GM12873 (cell line): ENCODE results near the gene UBA52.

Experiments
- CTCF ChIP-seq: IDR thresholded peaks from 2 replicates; pipeline ENCODE4 v1.5.1; 2012; ENCODE audit warnings: low read depth, mild to moderate bottlenecking, moderate library complexity, low read length, control low read depth; ENCODE audit not compliant: insufficient read depth; ENCODE audit errors: missing control alignments

Gene UBA52

DNA sequence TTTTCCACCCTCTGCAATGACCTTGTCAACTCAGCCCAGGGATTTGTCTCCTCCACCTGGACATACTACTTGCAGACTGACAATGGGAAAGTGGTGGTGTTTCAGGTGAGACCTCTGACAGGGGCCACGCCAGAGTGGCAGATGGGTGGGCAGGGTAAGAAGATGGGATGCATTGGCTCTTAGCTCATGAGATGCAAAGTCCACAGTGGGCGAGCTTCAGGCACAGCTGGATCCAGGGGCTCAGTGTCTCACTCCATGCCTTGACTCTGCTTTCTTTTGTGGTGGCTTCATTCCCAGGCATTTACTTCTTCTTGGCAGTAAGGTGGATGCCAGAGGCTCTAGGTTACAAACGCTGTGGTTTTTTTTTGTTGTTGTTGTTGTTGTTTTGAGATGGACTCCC, 44.4 kb downstream of the UBA52 start:
- no peak for TF ChIP-seq CTCF

DNA sequence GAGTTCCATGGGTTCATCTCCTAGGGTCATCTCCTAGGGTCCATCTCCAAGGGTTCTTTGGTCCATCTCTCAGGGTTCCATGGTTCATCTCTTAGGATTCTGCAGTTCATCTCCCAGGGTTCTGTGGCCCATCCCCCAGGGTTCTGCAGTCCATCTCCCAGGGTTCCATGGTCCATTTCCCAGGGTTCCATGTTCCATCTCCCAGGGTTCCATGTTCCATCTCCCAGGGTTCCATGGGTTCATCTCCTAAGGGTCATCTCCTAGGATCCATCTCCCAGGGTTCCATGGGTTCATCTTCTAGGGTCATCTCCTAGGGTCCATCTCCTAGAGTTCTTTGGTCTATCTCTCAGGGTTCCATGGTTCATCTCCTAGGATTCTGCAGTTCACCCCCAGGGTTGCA, 45.9 kb downstream of the UBA52 start:
- TF ChIP-seq CTCF: no peak

GRCh38 chr19:18618236-18618635, 46.6 kb downstream of the UBA52 start:
- no peak for TF ChIP-seq CTCF

DNA sequence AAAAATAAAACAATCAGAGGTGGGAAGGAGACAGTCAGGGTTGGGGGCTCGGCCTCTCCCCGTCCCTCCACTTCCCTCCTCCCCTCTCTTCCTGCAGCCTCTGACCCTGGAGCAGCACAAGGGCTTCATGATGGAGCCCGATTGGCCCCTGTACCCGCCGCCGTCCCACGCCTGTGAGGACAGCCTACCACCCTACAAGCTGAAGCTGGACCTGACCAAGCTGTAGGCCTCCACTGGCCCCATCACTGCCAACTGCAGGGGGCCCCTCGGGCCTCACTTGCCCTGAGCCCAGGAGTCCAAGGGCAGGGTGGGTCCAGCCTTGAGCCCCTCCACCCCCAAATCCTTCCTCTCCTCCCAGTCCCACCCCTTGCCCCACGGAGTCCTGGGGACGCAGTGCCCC, 48.7 kb downstream of the UBA52 start:
- TF ChIP-seq CTCF: no peak

- no peak for TF ChIP-seq CTCF
Measured at GRCh38 chr19:18620902-18621301, 49.2 kb downstream of the UBA52 start.

DNA sequence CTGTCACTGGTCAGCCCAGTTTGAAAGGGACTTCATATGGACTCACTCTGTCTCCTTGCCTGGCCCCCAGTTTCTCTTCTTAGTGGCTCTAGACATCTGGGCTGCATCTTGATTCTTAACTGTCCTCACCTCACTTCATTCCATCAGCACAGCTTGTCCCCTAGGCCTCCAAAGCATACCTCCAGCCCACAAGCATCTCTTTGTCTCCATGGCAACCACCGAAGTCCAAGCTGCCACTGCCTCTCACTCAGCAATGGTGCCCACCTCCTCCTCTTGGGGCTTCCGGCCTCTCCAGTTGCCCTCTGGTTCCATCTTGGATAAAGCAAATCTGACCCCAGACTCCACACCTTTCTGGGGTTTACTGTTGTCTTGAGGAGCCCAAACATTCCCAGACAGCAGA, 55.2 kb downstream of the UBA52 start:
- no peak for TF ChIP-seq CTCF
